Measurements from ENCODE around the gene PRIMA1.

DNA sequence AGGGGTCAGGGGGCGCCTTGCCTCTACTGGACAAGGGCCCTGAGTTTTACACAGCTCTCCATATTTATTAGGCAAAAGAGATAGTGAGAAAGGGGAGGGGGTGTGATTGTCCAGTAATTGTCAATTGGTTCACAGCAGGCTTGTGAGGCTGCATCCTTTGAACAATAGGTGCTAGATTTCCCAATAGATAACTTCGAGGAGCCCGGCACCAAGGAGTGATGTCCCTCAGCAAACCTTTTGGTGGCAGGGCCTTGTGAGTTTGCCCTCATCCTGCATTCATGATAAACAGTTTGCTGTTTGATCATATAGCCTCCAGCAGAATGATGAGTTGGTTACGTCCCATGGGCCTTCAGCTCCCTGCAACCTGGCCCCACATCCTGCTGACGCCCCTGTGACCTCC is 2.7 kb upstream of the PRIMA1 start:
- no peak for TF ChIP-seq POLR2AphosphoS5 (IDR thresholded peaks at IDR 0.05; ENCODE audit: low read depth, low read length)
- TF ChIP-seq, protein P1, sequence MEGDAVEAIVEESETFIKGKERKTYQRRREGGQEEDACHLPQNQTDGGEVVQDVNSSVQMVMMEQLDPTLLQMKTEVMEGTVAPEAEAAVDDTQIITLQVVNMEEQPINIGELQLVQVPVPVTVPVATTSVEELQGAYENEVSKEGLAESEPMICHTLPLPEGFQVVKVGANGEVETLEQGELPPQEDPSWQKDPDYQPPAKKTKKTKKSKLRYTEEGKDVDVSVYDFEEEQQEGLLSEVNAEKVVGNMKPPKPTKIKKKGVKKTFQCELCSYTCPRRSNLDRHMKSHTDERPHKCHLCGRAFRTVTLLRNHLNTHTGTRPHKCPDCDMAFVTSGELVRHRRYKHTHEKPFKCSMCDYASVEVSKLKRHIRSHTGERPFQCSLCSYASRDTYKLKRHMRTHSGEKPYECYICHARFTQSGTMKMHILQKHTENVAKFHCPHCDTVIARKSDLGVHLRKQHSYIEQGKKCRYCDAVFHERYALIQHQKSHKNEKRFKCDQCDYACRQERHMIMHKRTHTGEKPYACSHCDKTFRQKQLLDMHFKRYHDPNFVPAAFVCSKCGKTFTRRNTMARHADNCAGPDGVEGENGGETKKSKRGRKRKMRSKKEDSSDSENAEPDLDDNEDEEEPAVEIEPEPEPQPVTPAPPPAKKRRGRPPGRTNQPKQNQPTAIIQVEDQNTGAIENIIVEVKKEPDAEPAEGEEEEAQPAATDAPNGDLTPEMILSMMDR (IDR thresholded peaks at IDR 0.05) = no peak
- TF ChIP-seq SIN3A (IDR thresholded peaks at IDR 0.05; ENCODE audit: borderline replicate concordance, insufficient read depth, low read depth, low read length) = no peak
- no peak for TF ChIP-seq TCF7L2 (IDR thresholded peaks at IDR 0.05; ENCODE audit: low read depth, low read length)
- TF ChIP-seq, protein P2, sequence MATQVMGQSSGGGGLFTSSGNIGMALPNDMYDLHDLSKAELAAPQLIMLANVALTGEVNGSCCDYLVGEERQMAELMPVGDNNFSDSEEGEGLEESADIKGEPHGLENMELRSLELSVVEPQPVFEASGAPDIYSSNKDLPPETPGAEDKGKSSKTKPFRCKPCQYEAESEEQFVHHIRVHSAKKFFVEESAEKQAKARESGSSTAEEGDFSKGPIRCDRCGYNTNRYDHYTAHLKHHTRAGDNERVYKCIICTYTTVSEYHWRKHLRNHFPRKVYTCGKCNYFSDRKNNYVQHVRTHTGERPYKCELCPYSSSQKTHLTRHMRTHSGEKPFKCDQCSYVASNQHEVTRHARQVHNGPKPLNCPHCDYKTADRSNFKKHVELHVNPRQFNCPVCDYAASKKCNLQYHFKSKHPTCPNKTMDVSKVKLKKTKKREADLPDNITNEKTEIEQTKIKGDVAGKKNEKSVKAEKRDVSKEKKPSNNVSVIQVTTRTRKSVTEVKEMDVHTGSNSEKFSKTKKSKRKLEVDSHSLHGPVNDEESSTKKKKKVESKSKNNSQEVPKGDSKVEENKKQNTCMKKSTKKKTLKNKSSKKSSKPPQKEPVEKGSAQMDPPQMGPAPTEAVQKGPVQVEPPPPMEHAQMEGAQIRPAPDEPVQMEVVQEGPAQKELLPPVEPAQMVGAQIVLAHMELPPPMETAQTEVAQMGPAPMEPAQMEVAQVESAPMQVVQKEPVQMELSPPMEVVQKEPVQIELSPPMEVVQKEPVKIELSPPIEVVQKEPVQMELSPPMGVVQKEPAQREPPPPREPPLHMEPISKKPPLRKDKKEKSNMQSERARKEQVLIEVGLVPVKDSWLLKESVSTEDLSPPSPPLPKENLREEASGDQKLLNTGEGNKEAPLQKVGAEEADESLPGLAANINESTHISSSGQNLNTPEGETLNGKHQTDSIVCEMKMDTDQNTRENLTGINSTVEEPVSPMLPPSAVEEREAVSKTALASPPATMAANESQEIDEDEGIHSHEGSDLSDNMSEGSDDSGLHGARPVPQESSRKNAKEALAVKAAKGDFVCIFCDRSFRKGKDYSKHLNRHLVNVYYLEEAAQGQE (IDR thresholded peaks at IDR 0.05; ENCODE audit: insufficient read depth in 1 of 2, low read depth in 2 of 2, low read length in 1 of 2) = no peak

Data from Panc1 (cell line).